Aorta (tissue), 5 donors: ENCODE measurements around the gene FCF1. TPM values are rescaled to one million over a fixed set of nuclear protein-coding genes. Genes with fewer than 3 reads are reported as not detected.
"Not testable (repeated sequence)": the region's sequence is repeated elsewhere in the genome, so short reads cannot be mapped to it uniquely, and the experiment has no call there.

Experiments used
- ATAC-seq: fragments of 200-7000 bp; cut with Tn5 transposase; one replicate; pipeline ENCODE4 v1.9.1; 2022; ENCODE audit warnings: moderate library complexity; ENCODE audit not compliant: low FRiP score
- DNase-seq, 2 donors: peaks; one replicate each; pipeline ENCODE4 v3.0.0-alpha.2; 2020
- H3K27ac ChIP-seq, 2 donors: one replicate each; pipeline ENCODE4 v1.5.1; 2013; ENCODE audit warnings: low read length in 2 of 2, mild to moderate bottlenecking in 2 of 2, moderate library complexity in 2 of 2, control low read depth in 1 of 2, inconsistent platforms in 1 of 2, low read depth in 1 of 2
- H3K27me3 ChIP-seq, 2 donors: one replicate each; pipeline ENCODE4 v1.6.1; 2013; ENCODE audit warnings: control low read depth in 1 of 2, low read length in 1 of 2, mild to moderate bottlenecking in 1 of 2, moderate library complexity in 1 of 2; ENCODE audit not compliant: insufficient read depth in 2 of 2, control insufficient read depth in 1 of 2
- H3K36me3 ChIP-seq, 2 donors: one replicate each; pipeline ENCODE4 v1.6.1; 2013; ENCODE audit warnings: control low read depth in 1 of 2, low read length in 1 of 2, mild to moderate bottlenecking in 1 of 2; ENCODE audit not compliant: insufficient read depth in 2 of 2, control insufficient read depth in 1 of 2
- H3K4me1 ChIP-seq, 2 donors: one replicate each; pipeline ENCODE4 v1.6.1; 2013; ENCODE audit warnings: low read length in 2 of 2, control low read depth in 1 of 2, mild to moderate bottlenecking in 1 of 2, moderate library complexity in 1 of 2; ENCODE audit not compliant: insufficient read depth in 2 of 2, control insufficient read depth in 1 of 2
- H3K4me3 ChIP-seq, 2 donors: one replicate each; pipeline ENCODE4 v1.5.1; 2013; ENCODE audit warnings: low read length in 2 of 2, control low read depth in 1 of 2, mild to moderate bottlenecking in 1 of 2
- H3K9me3 ChIP-seq: one replicate; pipeline ENCODE4 v1.6.1; 2013; ENCODE audit warnings: mild to moderate bottlenecking, low read length; ENCODE audit not compliant: control insufficient read depth
- WGBS, 2 donors: extraction: QIAGEN DNeasy Blood & Tissue Kit; methylation state at CpG; one replicate each; pipeline ENCODE4 v1.1.7; 2013; 5-methylcytosine and 5-hydroxymethylcytosine counted together
- intact Hi-C, 2 donors: fragments of 100-400 bp; cut with DNase I; formaldehyde crosslinking; loops; one replicate each; pipeline versions ENCODE4 v1.14.2 to v1.15.0; 2022
- polyA plus RNA-seq, 2 donors: library from polyadenylated mRNA; stranded (reverse); fragments of 200-250 nt; gene quantifications; one replicate each; pipeline ENCODE4 v1.2.3, GENCODE V29; 2013
- total RNA-seq, 2 donors: library from RNA; stranded (reverse); fragmentation: NEBNext Ultra II Directional; extraction: Animal tissue kit (Norgen Biotek cat#: 25700); gene quantifications; one replicate each; pipeline ENCODE4 v1.2.1, GENCODE V29; 2021
- donor health status: healthy with polysubstance abuse.
- donor health status: Bipolar disorder and iron deficiency.
- donor health status: DM: no; HTN: no; CAD: no.
- donor health status: DM: no; HTN: no; CAD: no.
- donor health status: DM: yes; HTN: yes; CAD: no.

The FCF1 gene
- total and polyA plus RNA-seq, 4 donors: 22.6 to 42.4 (median 33.4) TPM

DNA sequence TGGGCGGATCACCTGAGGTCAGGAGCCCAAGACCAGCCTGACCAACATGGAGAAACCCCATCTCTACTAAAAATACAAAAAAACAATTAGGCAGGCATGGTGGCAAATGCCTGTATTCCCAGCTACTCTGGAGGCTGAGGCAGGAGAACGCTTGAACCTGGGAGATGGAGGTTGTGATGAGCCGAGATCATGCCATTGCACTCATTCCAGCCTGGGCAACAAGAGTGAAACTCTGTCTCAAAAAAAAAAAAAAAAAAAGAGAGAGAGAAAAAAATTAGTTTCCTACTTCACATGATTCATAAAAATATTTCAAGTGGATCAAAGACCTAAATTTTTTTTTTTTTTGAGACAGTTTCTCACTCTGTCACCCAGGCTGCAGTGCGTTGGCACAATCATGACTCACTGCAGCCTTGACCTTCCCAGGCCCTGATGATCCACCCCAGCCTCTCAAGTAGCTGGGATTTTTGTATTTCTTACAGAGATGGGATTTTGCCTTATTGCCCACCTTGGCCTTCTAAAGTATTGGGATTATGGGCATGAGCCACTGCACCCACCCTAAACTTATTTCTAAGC is 24.9 kb downstream of the FCF1 start:
- Histone ChIP-seq H3K27me3 (no peaks in the 10 kb centered on the region), H3K4me1 (no peaks in the 10 kb centered on the region), H3K4me3 (no peak overlapping the region), H3K9me3 (no peaks in the 10 kb centered on the region), H3K27ac (no peak overlapping the region), H3K36me3 (peaks cover 0 to 3% of the 10 kb centered on the region in 2 donors)
- whole genome bisulfite sequencing, 2 donors: 92 to 94% methylated on average over 4 of the region's 4 CpGs
- DNase-seq (no peak), ATAC-seq (no peak)
- intact Hi-C loops: no loop called here

DNA sequence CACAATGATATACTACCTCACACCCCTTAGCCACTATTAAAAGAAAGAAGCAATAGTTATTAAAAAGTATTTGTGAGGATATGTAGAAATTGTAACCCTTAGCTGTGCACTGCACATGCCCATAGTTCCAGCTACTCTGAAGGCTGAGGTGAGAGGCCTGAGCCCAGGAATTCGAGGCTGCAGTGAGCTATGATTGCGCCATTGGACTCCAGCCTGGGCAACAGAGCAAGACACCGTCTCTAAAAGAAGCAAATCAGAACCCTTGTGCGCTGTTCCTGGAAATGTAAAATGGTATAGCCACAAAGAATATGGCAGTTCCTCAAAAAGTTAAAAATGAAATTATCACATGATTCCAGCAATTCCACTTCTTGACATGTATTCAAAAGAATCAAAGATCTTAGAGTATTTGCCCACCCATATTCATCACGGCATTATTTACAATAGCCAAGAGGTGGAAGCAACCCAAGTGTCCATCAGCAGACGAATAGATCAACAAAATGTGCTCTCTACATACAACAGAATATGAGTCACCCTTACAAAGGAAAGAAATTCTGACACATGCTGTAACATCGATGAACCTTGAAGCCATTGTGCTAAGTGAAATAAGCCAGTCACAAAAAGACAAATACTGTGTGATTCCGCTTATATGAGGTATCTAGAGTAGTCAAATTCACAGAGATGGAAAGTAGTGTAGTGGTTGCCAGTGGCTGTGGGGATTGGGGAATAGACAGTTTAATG is 26.5 kb downstream of the FCF1 start:
- 94 to 96% methylated on average over 8 of the region's 8 CpGs for WGBS, 2 donors
- Histone ChIP-seq H3K4me3 (no peak overlapping the region), H3K9me3 (no peaks in the 10 kb centered on the region), H3K36me3 (peaks cover 0 to 2% of the 10 kb centered on the region in 2 donors), H3K27me3 (no peaks in the 10 kb centered on the region), H3K27ac (no peak overlapping the region), H3K4me1 (no peaks in the 10 kb centered on the region)
- DNase-seq: no peak
- ATAC-seq: no peak
- intact Hi-C loops: no loop called here

DNA sequence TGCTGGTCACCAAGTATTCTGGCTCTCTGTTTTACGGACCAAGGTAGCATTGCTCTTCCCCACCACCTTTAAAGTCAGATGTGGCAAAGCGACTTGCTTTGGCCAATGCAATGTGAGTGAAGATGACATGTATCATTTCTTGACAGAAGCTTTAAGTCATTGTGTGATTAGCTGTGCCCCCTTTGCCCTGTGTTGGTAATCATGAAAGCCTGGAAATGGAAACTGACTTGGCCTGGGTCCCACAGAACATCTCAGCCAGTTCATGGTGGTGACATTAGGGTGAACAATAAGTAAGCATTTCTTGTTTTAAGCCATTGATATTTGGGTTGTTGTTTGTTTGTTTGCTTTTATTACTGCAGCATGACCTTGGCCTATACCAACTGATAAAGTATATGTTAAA is 34.3 kb downstream of the FCF1 start:
- no peak overlapping the region for H3K27ac ChIP-seq
- no peaks in the 10 kb centered on the region for H3K9me3 ChIP-seq
- DNase-seq (no peak), ATAC-seq (no peak)
- intact Hi-C loops: no loop called here
- H3K4me3 ChIP-seq: no peak overlapping the region
- 85 to 94% methylated on average over 2 of the region's 2 CpGs for WGBS, 2 donors
- no peaks in the 10 kb centered on the region for H3K4me1 ChIP-seq
- H3K36me3 ChIP-seq: no peaks in the 10 kb centered on the region
- H3K27me3 ChIP-seq: no peaks in the 10 kb centered on the region

DNA sequence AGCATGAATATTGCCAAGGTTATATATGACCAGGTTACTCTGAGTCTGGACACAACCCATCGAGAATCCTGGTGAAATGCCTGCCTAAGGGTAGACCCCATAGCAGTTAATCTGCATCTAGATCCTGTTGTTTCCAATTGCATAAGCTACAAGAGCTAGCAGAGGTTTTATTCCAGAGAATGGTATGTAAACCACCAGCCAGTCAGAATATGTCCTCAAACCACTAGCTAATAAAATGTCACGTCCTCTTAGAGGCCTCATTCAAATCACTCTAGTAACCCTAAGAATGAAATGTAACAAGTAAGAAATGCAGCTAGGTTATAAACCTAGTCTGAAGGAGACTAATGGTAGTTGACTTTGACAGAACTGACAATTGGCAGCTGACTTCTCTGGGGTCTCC is 41.2 kb downstream of the FCF1 start:
- ATAC-seq: no peak
- WGBS, 2 donors: 75 to 80% methylated on average over 2 of the region's 2 CpGs
- no peak overlapping the region for H3K27ac ChIP-seq
- H3K27me3 ChIP-seq: no peaks in the 10 kb centered on the region
- H3K4me1 ChIP-seq: no peaks in the 10 kb centered on the region
- H3K9me3 ChIP-seq: no peaks in the 10 kb centered on the region
- intact Hi-C loops: no loop called here
- H3K36me3 ChIP-seq: no peaks in the 10 kb centered on the region
- DNase-seq: no peak
- no peak overlapping the region for H3K4me3 ChIP-seq

DNA sequence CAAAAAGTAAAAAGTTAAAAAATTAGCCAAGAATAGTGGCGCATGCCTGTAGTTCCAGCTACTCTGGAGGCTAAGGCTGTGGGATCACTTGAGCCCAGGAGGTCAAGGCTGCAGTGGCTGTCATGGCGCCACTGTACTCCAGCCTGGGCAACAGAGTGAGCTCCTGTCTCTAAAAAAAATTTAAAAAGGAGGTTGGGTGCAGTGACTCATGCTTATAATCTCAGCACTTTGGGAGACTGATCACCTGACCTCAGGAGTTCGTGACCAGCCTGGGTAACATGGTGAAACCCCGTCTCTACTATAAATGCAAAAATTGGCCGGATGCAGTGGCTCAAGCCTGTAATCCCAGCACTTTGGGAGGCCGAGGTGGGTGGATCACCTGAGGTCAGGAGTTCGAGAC is 42.0 kb downstream of the FCF1 start:
- Histone ChIP-seq H3K9me3 (no peaks in the 10 kb centered on the region), H3K4me3 (no peak overlapping the region), H3K4me1 (no peaks in the 10 kb centered on the region), H3K27ac (no peak overlapping the region), H3K27me3 (no peaks in the 10 kb centered on the region), H3K36me3 (no peaks in the 10 kb centered on the region)
- ATAC-seq (no peak), DNase-seq (no peak)
- WGBS, 2 donors: 89 to 92% methylated on average over 7 of the region's 7 CpGs
- intact Hi-C loops: no loop called here

DNA sequence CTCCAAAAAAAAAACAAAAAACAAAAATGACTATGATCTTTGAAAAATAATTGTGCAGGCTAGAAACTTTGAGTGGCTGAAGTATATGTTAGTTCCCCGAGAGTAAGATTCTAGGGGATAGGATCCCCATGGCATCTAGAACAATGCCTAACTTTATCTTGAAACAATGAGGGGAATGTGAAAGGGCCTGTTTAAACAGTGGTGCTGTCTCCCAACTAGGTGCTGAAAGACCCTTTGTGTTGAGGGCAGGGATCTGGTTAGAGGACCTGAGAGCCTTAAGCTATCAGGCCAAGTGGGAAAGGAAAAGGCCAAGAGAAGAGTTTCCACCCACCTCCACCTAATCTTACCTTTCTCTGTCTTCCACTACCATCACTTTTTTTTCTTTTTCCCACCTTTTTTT is 43.4 kb downstream of the FCF1 start:
- Histone ChIP-seq H3K36me3 (no peaks in the 10 kb centered on the region), H3K27me3 (no peaks in the 10 kb centered on the region), H3K27ac (no peak overlapping the region), H3K4me1 (no peaks in the 10 kb centered on the region), H3K4me3 (no peak overlapping the region), H3K9me3 (no peaks in the 10 kb centered on the region)
- WGBS, 2 donors: 73 to 78% methylated on average over 1 of the region's 1 CpG
- ATAC-seq: no peak
- no peak for DNase-seq
- intact Hi-C loops: no loop called here

DNA sequence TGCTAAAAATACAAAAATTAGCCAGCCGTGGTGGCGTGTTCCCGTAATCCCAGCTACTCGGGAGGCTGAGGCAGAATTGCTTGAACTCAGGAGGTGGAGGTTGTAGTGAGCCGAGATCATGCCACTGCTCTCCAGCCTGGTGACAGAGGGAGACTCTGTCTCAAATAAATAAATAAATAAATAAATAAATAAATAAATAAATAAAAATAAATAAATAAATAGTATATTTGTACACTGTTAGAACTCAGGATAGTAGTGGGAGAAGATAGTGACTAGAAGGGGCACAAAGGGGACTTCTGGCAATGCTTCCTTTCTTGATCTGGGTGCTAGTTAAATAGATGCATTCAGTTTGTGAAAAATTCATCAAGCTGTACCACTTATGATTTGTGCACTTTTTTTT is 45.6 kb downstream of the FCF1 start:
- 89 to 93% methylated on average over 5 of the region's 5 CpGs for WGBS, 2 donors
- ATAC-seq, DNase-seq, H3K4me1 ChIP-seq, H3K9me3 ChIP-seq, H3K36me3 ChIP-seq, H3K27ac ChIP-seq, H3K27me3 ChIP-seq, H3K4me3 ChIP-seq, intact Hi-C loops: not testable (repeated sequence)

DNA sequence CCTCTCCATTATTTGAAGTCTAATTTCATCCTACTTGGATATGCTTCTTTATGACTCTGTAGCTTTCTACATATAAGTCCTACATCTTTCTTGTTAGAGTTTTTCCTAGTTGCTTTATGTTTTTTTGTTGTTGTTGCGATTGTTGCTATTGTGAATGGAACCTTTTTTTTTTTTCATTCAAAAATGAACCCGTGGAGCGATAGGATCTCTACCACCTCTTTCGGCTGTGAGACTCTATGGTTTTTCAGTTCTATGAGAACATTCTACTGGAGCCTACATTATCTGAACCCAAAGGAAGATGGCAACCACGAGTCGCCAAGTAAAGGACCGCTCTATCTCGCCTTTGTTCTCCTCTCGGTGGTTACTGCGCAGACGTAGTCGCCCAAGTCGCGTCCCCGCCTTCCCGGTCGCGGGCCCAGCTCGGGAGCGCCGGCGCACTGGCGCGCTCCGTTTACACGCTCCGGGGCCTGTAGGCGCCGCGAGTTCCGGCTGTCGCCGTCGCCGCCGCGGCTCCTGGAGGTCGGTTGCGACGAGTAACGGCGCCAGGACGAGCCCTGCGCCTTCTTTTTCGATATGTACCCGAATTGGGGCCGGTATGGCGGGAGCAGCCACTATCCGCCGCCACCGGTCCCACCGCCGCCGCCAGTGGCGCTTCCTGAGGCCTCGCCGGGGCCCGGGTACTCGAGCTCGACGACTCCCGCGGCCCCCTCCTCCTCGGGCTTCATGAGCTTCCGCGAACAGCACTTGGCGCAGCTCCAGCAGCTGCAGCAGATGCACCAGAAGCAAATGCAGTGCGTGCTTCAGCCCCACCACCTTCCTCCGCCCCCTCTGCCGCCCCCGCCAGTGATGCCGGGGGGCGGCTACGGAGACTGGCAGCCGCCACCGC is 50.2 kb downstream of the FCF1 start, which contains the start of gene YLPM1:
TSS of gene YLPM1 (plus strand) at position 400 of the 886 bp plus-strand sequence. CDS start at position 574, 174 bp downstream.
- Histone ChIP-seq H3K9me3 (no peaks in the 10 kb centered on the region), H3K27ac (peak within 1 kb of the TSS in 1 of 2 donors; percentile 68), H3K27me3 (no peaks in the 10 kb centered on the region), H3K36me3 (no peaks in the 10 kb centered on the region), H3K4me3 (peak within 1 kb of the TSS; percentile 57 to 66), H3K4me1 (peaks cover 0 to 2% of the 10 kb centered on the region in 2 donors)
- DNase-seq: peak; percentile 95 to 96
- ATAC-seq: peak; percentile 99
- intact Hi-C loops: loop anchor here in 1 of 2 donors (5.0 kb wide), 1 partner anchor 151 kb away; the partner anchor contains the start of gene LTBP2
- WGBS, 2 donors: 0% methylated on average over 71 to 76 of the region's 76 CpGs
